Measurements from ENCODE around the gene SSR3. TPM values are rescaled to one million over a fixed set of nuclear protein-coding genes. Genes with fewer than 3 reads are reported as not detected.

SSR3 gene
- total and polyA plus RNA-seq, 2 of the 8 experiments (the other 6 are each of a cell fraction or from before 2014, with no cell fraction given) = 92.7 to 208 TPM

- TF ChIP-seq E2F6 (IDR thresholded peaks at IDR 0.05) (no peak), ATF2 (IDR thresholded peaks at IDR 0.05; ENCODE audit: low read length) (no peak), TEAD4 (IDR thresholded peaks at IDR 0.05; ENCODE audit: low read depth, low read length) (no peak)
Observed at GRCh38 chr3:156601497-156601896, 46.6 kb upstream of the SSR3 start (continued).
